Mesendoderm (in vitro differentiated cells): ENCODE data around the gene DST.

Experiments
- DNase-seq: peaks from one replicate; pipeline ENCODE4 v3.0.0; 2013
- H2AK5ac ChIP-seq: 2 replicates; pipeline ENCODE4 v1.6.1; 2013; ENCODE audit warnings: low read length, inconsistent platforms
- H2BK120ac ChIP-seq: 2 replicates; pipeline ENCODE4 v1.6.1; 2013; ENCODE audit warnings: low read depth, mild to moderate bottlenecking, low read length, moderate library complexity, mixed read lengths
- H2BK15ac ChIP-seq: replicated peaks from 2 replicates; pipeline ENCODE4 v1.6.1; 2013; ENCODE audit warnings: low read depth, mild to moderate bottlenecking, moderate library complexity
- H2BK5ac ChIP-seq: 2 replicates; pipeline ENCODE4 v1.6.1; 2013; ENCODE audit warnings: low read length, inconsistent platforms
- H3K18ac ChIP-seq: 2 replicates; pipeline ENCODE4 v1.6.1; 2013; ENCODE audit warnings: mild to moderate bottlenecking, low read length, mixed read lengths
- H3K23ac ChIP-seq: one replicate; pipeline ENCODE4 v1.6.1; 2013; ENCODE audit warnings: low read length
- H3K27ac ChIP-seq: 2 replicates; pipeline ENCODE4 v1.5.1; 2013; ENCODE audit warnings: low read depth, mild to moderate bottlenecking, inconsistent platforms, low read length, moderate library complexity
- H3K27me3 ChIP-seq: 2 replicates; pipeline ENCODE4 v1.6.1; 2013; ENCODE audit warnings: low read length, control low read depth, mild to moderate bottlenecking, inconsistent platforms; ENCODE audit not compliant: insufficient read depth, poor library complexity
- H3K36me3 ChIP-seq: 2 replicates; pipeline ENCODE4 v1.6.1; 2013; ENCODE audit warnings: low read length, inconsistent platforms; ENCODE audit not compliant: control insufficient read depth, insufficient read depth
- H3K4ac ChIP-seq: one replicate; pipeline ENCODE4 v1.6.1; 2013; ENCODE audit warnings: low read depth, mild to moderate bottlenecking, low read length, moderate library complexity
- H3K4me1 ChIP-seq: 2 replicates; pipeline ENCODE4 v1.6.1; 2013; ENCODE audit warnings: low read depth, low read length, inconsistent platforms; ENCODE audit not compliant: control insufficient read depth
- H3K4me2 ChIP-seq: 2 replicates; pipeline ENCODE4 v1.6.1; 2013; ENCODE audit warnings: low read length
- H3K4me3 ChIP-seq: 2 replicates; pipeline ENCODE4 v1.5.1; 2013; ENCODE audit warnings: mild to moderate bottlenecking, low read length
- H3K56ac ChIP-seq: one replicate; pipeline ENCODE4 v1.6.1; 2013; ENCODE audit warnings: low read length
- H3K79me1 ChIP-seq: 2 replicates; pipeline ENCODE4 v1.6.1; 2013; ENCODE audit warnings: low read length, inconsistent platforms
- H3K79me2 ChIP-seq: 2 replicates; pipeline ENCODE4 v1.6.1; 2013; ENCODE audit warnings: mild to moderate bottlenecking, low read length; ENCODE audit not compliant: control insufficient read depth, insufficient read depth
- H3K9ac ChIP-seq: 2 replicates; pipeline ENCODE4 v1.6.1; 2013; ENCODE audit warnings: low read length, inconsistent platforms
- H4K5ac ChIP-seq: one replicate; pipeline ENCODE4 v1.6.1; 2013; ENCODE audit warnings: low read length
- H4K8ac ChIP-seq: one replicate; pipeline ENCODE4 v1.6.1; 2013; ENCODE audit warnings: low read depth, mild to moderate bottlenecking, control low read depth, low read length, moderate library complexity
- WGBS: extraction: QIAGEN DNeasy Blood & Tissue Kit; methylation state at CpG from one replicate; pipeline ENCODE4 v1.1.7; 2013; ENCODE audit warnings: low lambda C conversion rate, missing lambda C conversion rate; ENCODE audit not compliant: insufficient coverage; ENCODE audit errors: extremely low coverage; 5-methylcytosine and 5-hydroxymethylcytosine counted together

DST gene

GRCh38 chr6:56437171-56437900 lies 205.4 kb downstream of the DST start:
- no peak overlapping the region for H2BK120ac ChIP-seq
- no peak overlapping the region for H3K27ac ChIP-seq
- no peak overlapping the region for H2BK5ac ChIP-seq
- H3K18ac ChIP-seq = no peak overlapping the region
- H3K4me2 ChIP-seq = no peak overlapping the region
- DNase-seq = no peak
- no peaks in the 10 kb centered on the region for H3K36me3 ChIP-seq
- no peak overlapping the region for H3K9ac ChIP-seq
- no peak overlapping the region for H3K4me3 ChIP-seq
- no peak overlapping the region for H3K56ac ChIP-seq
- H4K8ac ChIP-seq = no peak overlapping the region
- no peak overlapping the region for H4K5ac ChIP-seq
- no peaks in the 10 kb centered on the region for H3K27me3 ChIP-seq
- no peak overlapping the region for H2AK5ac ChIP-seq
- H3K4ac ChIP-seq = no peak overlapping the region
- no peaks in the 10 kb centered on the region for H3K4me1 ChIP-seq
- no peaks in the 10 kb centered on the region for H3K79me1 ChIP-seq
- no peaks in the 10 kb centered on the region for H3K79me2 ChIP-seq
- no CpG with 5 or more reads among the region's 5 CpGs for WGBS
- H2BK15ac ChIP-seq = no peak overlapping the region
- H3K23ac ChIP-seq = no peak overlapping the region

GRCh38 chr6:56435754-56436153 lies 206.9 kb downstream of the DST start:
- no peak overlapping the region for H2AK5ac ChIP-seq
- no peak overlapping the region for H2BK5ac ChIP-seq
- no peak overlapping the region for H3K27ac ChIP-seq
- DNase-seq = no peak
- H3K27me3 ChIP-seq = no peaks in the 10 kb centered on the region
- no peak overlapping the region for H2BK120ac ChIP-seq
- no peaks in the 10 kb centered on the region for H3K79me2 ChIP-seq
- no peaks in the 10 kb centered on the region for H3K4me1 ChIP-seq
- H3K18ac ChIP-seq = no peak overlapping the region
- no peak overlapping the region for H3K4ac ChIP-seq
- H3K23ac ChIP-seq = no peak overlapping the region
- no peak overlapping the region for H3K56ac ChIP-seq
- WGBS = no CpG with 5 or more reads among the region's 4 CpGs
- no peaks in the 10 kb centered on the region for H3K36me3 ChIP-seq
- no peak overlapping the region for H4K5ac ChIP-seq
- H4K8ac ChIP-seq = no peak overlapping the region
- H3K9ac ChIP-seq = no peak overlapping the region
- no peak overlapping the region for H3K4me2 ChIP-seq
- no peak overlapping the region for H3K4me3 ChIP-seq
- no peak overlapping the region for H2BK15ac ChIP-seq
- H3K79me1 ChIP-seq = no peaks in the 10 kb centered on the region

- DNase-seq = no peak
- Histone ChIP-seq H2BK5ac (no peak overlapping the region), H3K36me3 (no peaks in the 10 kb centered on the region), H3K4me2 (no peak overlapping the region), H3K79me2 (no peaks in the 10 kb centered on the region), H3K27ac (no peak overlapping the region), H3K23ac (no peak overlapping the region), H3K27me3 (no peaks in the 10 kb centered on the region), H2AK5ac (no peak overlapping the region), H3K4ac (no peak overlapping the region), H3K9ac (no peak overlapping the region), H3K4me1 (no peaks in the 10 kb centered on the region), H3K79me1 (no peaks in the 10 kb centered on the region), H2BK120ac (no peak overlapping the region), H3K18ac (no peak overlapping the region), H3K56ac (no peak overlapping the region), H4K5ac (no peak overlapping the region), H2BK15ac (no peak overlapping the region), H4K8ac (no peak overlapping the region), H3K4me3 (no peak overlapping the region)
- WGBS = no CpG with 5 or more reads among the region's 2 CpGs
Observed at GRCh38 chr6:56435326-56435725, 207.4 kb downstream of the DST start.

- no peak overlapping the region for H2AK5ac ChIP-seq
- no peak overlapping the region for H2BK15ac ChIP-seq
- H3K79me1 ChIP-seq = no peaks in the 10 kb centered on the region
- H3K27ac ChIP-seq = no peak overlapping the region
- H3K36me3 ChIP-seq = no peaks in the 10 kb centered on the region
- no peak overlapping the region for H4K8ac ChIP-seq
- WGBS = no CpG with 5 or more reads among the region's 2 CpGs
- H3K27me3 ChIP-seq = no peaks in the 10 kb centered on the region
- H3K4me2 ChIP-seq = no peak overlapping the region
- H3K56ac ChIP-seq = no peak overlapping the region
- H4K5ac ChIP-seq = no peak overlapping the region
- H2BK5ac ChIP-seq = no peak overlapping the region
- H3K23ac ChIP-seq = no peak overlapping the region
- H2BK120ac ChIP-seq = no peak overlapping the region
- H3K4me3 ChIP-seq = no peak overlapping the region
- no peaks in the 10 kb centered on the region for H3K79me2 ChIP-seq
- H3K9ac ChIP-seq = no peak overlapping the region
- no peak for DNase-seq
- H3K4ac ChIP-seq = no peak overlapping the region
- H3K4me1 ChIP-seq = no peaks in the 10 kb centered on the region
- no peak overlapping the region for H3K18ac ChIP-seq
Observed at GRCh38 chr6:56434606-56435005, 208.1 kb downstream of the DST start.

GRCh38 chr6:56433119-56433518 lies 209.6 kb downstream of the DST start:
- H4K8ac ChIP-seq = no peak overlapping the region
- H3K23ac ChIP-seq = no peak overlapping the region
- DNase-seq = no peak
- H3K4me2 ChIP-seq = no peak overlapping the region
- H3K4me3 ChIP-seq = no peak overlapping the region
- no peak overlapping the region for H2BK120ac ChIP-seq
- H3K4ac ChIP-seq = no peak overlapping the region
- no peak overlapping the region for H4K5ac ChIP-seq
- H2BK5ac ChIP-seq = no peak overlapping the region
- no peak overlapping the region for H3K56ac ChIP-seq
- H2BK15ac ChIP-seq = no peak overlapping the region
- no peak overlapping the region for H3K9ac ChIP-seq
- H3K27me3 ChIP-seq = no peaks in the 10 kb centered on the region
- H3K36me3 ChIP-seq = no peaks in the 10 kb centered on the region
- no peaks in the 10 kb centered on the region for H3K79me2 ChIP-seq
- H3K79me1 ChIP-seq = no peaks in the 10 kb centered on the region
- no peak overlapping the region for H3K18ac ChIP-seq
- no peak overlapping the region for H2AK5ac ChIP-seq
- no peak overlapping the region for H3K27ac ChIP-seq
- H3K4me1 ChIP-seq = no peaks in the 10 kb centered on the region
- no CpG with 5 or more reads among the region's 36 CpGs for WGBS

- H3K9ac ChIP-seq = no peak overlapping the region
- no peak for DNase-seq
Observed at GRCh38 chr6:56432194-56432593, 210.5 kb downstream of the DST start.

More at GRCh38 chr6:56432194-56432593, 210.5 kb downstream of the DST start:
- no peak overlapping the region for H3K56ac ChIP-seq
- no peaks in the 10 kb centered on the region for H3K27me3 ChIP-seq
- H3K23ac ChIP-seq = no peak overlapping the region
- no peak overlapping the region for H3K18ac ChIP-seq
- no peak overlapping the region for H2BK5ac ChIP-seq
- H2BK15ac ChIP-seq = no peak overlapping the region
- no peak overlapping the region for H3K4me2 ChIP-seq
- H3K79me2 ChIP-seq = no peaks in the 10 kb centered on the region
- no peak overlapping the region for H4K8ac ChIP-seq
- no peak overlapping the region for H3K4me3 ChIP-seq
- H3K4me1 ChIP-seq = no peaks in the 10 kb centered on the region
- no peak overlapping the region for H4K5ac ChIP-seq
- H3K27ac ChIP-seq = no peak overlapping the region
- H2AK5ac ChIP-seq = no peak overlapping the region
- H3K4ac ChIP-seq = no peak overlapping the region
- no peak overlapping the region for H2BK120ac ChIP-seq
- H3K79me1 ChIP-seq = no peaks in the 10 kb centered on the region
- H3K36me3 ChIP-seq = no peaks in the 10 kb centered on the region
- no CpG with 5 or more reads among the region's 24 CpGs for WGBS
